ENCODE measurements around the gene PLXNC1.

Gene PLXNC1

DNA sequence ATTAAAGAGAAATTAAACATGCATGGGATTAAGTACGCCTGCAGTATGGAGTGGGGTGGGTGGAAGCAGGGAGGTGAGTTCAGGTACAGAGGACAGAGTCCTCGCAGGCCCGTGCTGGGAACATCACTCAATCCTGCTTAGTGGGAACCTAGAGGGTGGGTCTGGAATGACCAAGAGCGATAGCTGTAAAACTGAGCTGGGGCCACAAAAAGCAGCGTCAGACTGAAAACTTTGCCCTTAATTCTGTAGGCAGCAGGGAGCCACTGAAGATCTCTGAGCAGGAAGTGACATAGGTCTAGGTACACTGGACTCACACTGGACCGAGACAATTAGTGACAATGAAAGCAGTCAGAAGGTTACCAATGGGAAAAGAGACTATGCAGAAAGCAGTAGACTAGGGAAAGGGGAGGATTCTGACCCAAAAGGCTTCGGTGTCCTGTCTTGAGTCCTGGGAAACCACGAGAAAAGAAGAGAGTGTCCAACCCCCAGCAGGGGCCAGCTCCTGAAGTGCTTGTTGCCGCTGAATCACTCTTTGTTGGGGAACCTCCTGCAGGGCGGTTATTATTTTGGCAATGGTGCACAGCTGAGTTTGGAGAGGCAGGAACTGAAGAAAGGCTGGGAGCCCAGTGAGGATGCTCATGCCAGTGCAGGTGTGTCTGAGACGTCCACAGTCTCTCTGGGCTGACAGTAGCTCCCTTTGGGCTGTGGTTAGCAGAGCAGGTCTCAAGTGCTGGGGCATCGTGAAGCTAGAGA lies 97.4 kb downstream of the PLXNC1 start:
- DNase-seq: no peak

DNA sequence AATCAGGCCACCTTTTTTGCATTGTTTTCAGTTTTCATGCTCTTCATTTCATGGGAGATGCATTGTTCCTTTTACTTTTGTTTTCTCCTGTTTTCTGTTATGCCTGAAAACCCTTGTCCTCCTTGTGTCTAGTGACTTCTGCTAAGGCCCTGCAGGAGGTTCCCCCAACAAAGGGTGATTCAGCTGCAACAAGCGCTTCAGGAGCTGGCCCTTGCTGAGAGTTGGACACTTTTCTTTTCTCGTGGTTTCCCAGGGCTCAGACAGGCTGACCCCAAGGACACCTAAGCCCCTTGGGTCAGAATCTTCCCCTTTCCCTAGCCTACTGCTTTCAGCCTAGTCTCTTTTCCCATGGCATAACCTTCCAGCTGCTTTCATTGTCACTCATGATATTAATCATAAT lies 98.9 kb downstream of the PLXNC1 start:
- DNase-seq: no peak

GRCh38 chr12:94248582-94248981 lies 100.2 kb downstream of the PLXNC1 start:
- no peak for DNase-seq

DNA sequence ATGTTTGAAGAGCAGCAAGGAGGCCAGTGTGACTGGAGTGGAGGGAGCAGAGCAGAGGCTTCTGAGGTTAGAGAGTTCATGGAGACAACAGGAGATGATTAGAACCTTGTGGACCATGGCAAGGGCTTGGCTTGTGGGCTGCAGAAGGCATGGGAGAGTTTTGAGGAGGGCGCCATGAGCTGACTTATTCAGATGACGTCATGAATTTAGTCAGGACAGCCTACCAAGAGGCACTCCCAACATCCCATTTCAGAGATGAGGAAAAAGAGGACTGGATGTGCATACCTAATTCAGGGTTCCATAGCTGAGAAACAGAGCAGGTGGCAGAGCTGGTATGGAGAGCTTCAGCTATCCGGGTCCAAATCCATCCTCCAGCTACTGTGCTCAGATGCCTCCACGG lies 101.8 kb downstream of the PLXNC1 start:
- no peak for DNase-seq

- no peak for DNase-seq
Measured at GRCh38 chr12:94254270-94254669, 105.9 kb downstream of the PLXNC1 start.

DNA sequence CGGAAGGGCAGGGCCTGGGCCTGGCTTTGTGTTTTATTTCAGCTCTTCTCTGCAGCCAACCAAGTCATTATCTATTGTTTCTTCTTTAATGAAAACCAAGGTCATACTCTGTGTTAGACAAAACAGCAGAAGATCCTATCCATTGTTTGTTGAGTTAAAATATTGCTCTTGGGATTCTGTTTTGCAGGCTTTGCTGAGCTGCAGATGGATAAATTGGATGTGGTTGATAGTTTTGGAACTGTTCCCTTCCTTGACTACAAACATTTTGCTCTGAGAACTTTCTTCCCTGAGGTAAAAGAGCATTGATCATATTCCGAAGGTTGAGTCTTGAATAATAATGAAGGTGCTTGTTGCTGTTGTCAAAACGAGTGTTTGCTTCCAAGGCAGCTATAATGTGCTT lies 106.6 kb downstream of the PLXNC1 start:
- DNase-seq: no peak

DNA sequence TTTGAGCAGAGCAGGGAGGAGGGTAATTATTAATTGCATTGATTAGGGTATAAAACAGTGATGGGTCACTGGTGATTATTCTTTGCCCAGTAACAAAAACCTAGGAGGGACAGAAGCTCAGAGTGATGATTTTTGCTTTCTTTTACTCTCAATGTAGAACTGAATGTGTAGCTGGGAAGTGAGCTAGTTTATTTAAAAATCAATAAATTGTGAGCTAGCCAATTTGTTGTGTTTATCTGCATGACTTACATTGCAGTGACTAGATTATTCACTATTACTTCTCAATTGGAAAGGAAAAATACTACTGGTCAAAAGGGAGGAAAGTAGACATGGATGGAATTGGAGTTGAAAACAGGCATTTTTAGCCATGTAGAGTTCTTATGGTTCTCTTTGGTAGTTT lies 107.1 kb downstream of the PLXNC1 start:
- no peak for DNase-seq

GRCh38 chr12:94258593-94258992 lies 110.2 kb downstream of the PLXNC1 start:
- no peak for DNase-seq

DNA sequence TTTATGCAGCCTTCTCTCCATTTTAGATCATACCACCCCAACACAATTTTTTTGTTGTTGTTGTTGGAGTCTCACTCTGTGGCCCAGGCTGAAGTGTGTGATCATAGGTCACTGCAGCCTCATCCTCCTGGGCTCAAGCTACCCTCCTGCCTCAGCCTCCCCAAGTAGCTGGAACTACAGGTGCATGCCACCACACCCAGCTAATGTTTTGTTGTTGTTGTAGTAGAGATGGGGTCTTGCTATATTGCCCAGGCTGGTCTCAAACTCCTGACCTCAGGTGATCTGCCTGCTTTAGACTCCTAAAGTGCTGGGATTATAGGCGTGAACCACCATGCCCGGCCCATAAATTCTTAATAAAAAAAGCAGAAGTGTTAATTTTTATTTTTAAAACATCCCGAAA lies 111.6 kb downstream of the PLXNC1 start:
- no peak for DNase-seq

DNA sequence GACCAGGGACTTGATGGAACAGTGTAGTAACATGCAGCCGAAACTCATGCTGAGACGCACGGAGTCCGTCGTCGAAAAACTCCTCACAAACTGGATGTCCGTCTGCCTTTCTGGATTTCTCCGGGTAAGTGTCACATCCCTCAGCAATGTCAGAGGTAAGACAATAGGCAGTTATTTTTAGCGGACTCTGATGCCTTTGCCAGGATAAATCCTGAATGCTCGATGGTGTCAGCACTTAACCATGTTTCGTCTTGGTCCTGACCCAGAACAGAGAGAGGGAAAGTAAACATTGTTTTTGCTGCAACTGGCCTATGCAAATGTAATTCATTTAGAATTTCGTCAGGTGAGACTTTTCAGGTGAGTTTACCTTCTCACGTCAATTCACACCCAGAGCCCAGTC lies 112.3 kb downstream of the PLXNC1 start:
- no peak for DNase-seq

DNA sequence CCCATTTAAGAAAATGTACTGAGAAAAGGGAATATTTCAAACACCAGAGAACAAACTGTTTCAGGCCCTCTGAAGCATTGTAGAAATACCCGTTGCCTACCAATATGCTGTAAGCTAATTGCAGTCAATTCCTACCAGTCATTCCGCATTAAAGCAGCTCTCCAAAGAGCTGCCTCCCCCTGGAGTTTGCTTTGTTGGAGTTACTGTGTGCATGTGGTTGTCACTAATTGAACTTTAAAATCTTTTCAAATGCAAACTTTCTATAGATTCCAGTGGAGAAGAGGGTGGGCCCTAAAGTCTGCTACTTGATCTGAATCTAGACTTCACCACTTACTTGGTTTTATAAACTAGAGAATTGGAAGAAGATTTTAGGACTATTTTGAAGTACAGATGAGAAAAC lies 112.7 kb downstream of the PLXNC1 start:
- DNase-seq: no peak

GRCh38 chr12:94261786-94262185 lies 113.4 kb downstream of the PLXNC1 start:
- DNase-seq: no peak

GRCh38 chr12:94262228-94263010 lies 114.0 kb downstream of the PLXNC1 start:
- DNase-seq: no peak

GRCh38 chr12:94263011-94263811 lies 114.8 kb downstream of the PLXNC1 start:
- no peak for DNase-seq

GRCh38 chr12:94263905-94264561 lies 115.7 kb downstream of the PLXNC1 start:
- DNase-seq: no peak

GRCh38 chr12:94264736-94265485 lies 116.5 kb downstream of the PLXNC1 start:
- DNase-seq: no peak

- no peak for DNase-seq
Measured at GRCh38 chr12:94265539-94265938, 117.2 kb downstream of the PLXNC1 start.

DNA sequence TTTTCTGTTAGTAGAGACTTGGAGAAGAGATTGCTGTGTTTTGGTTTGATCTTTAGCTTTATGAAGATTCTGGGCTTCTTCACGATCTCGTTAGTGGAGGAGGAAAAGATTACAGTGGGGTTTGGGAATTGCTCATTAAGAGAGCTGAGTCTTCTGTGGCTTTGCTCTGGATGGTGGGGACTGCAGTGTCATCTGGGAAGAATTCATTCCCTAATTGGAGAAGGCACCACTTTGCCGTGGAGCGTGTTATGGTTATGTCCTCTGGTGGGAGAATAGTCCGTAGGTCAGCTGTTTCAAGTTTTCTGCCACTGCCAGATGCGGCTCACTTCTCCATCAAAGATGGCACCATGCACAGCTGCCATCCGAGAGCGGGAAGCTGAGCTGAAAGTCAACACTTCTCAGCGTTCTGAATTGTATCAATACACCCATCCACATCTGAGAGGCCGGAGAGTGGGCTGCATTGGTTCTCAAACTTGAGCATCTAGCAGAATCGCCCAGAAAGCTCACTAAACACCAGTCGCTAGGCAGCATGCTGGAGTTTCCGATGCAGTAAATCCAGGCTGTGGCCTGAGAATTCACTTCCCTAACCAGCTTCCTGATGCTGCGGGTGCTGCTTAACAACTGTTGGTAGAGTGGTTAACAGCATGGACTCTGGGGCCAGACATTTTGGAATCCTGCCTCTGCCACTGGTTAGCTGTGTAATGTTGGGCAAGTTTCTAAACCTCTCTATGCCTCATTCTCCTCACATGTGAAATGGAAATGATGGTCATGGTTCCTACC lies 117.8 kb downstream of the PLXNC1 start:
- DNase-seq: no peak

- no peak for DNase-seq
Measured at GRCh38 chr12:94266796-94267536, 118.6 kb downstream of the PLXNC1 start.

- no peak for DNase-seq
Measured at GRCh38 chr12:94267537-94267872, 119.1 kb downstream of the PLXNC1 start.

DNA sequence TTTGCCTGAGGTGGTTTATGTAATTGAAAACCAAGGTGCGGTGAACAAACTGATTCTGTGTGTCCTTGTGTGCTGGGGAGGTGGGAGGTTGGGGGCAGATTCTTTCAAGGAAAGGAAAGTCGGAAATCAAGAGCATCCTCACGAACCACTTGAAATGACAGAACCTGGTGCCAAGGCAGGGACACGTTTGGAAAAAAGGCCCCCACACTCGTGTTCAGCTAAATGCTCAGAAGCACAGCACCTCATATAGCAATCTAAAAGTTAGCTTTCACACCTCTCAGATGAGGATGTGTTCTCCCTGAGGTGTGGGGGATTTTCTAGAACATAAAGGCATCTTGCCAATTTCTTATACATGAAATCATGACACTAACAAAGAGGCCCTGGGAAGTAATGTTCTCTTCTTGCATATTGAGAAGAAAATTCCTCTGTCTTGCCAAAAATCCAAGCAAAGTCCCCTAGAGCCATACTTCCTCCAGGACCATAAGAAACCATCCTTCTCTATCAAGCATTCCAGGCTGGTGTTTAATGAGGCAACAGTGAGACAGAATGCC lies 119.6 kb downstream of the PLXNC1 start:
- no peak for DNase-seq
